Measurements from ENCODE around the gene SORBS1. TPM values are rescaled to one million over a fixed set of nuclear protein-coding genes. Genes with fewer than 3 reads are reported as not detected.
A peak's percentile ranks its signal among the peaks of the same experiment; 100 is the strongest.

Gene SORBS1
- total and polyA plus RNA-seq, 5 experiments from 2014 or later = 0.25 to 1.7 (median 0.49) TPM

- H3K27ac Mint-ChIP-seq = no peak overlapping the region
Measured at GRCh38 chr10:95451568-95452524, 109.3 kb downstream of the SORBS1 start.

GRCh38 chr10:95451150-95451549 is 110.0 kb downstream of the SORBS1 start:
- Mint-ChIP-seq H3K27ac (no peak overlapping the region), H3K36me3 (peaks cover 0 to 3% (median 0%) of the 10 kb centered on the region in 3 donors), H3K4me1 (peaks cover 0 to 2% (median 0%) of the 10 kb centered on the region in 4 donors), H3K4me3 (no peak overlapping the region), H3K9me3 (no peaks in the 10 kb centered on the region), H3K27me3 (peaks cover 0 to 20% (median 6%) of the 10 kb centered on the region in 5 donors)
- DNase-seq (no peak), ATAC-seq (no peak)
- POLR2A ChIA-PET = no interaction called here

More at GRCh38 chr10:95451568-95452524, 109.3 kb downstream of the SORBS1 start:
- Mint-ChIP-seq H3K27me3 (peaks cover 3 to 20% (median 6%) of the 10 kb centered on the region in 5 donors), H3K4me1 (peaks cover 0 to 2% (median 0%) of the 10 kb centered on the region in 4 donors), H3K36me3 (peaks cover 0 to 3% (median 0%) of the 10 kb centered on the region in 3 donors), H3K9me3 (no peaks in the 10 kb centered on the region), H3K4me3 (no peak overlapping the region)
- DNase-seq (no peak), ATAC-seq (no peak)
- POLR2A ChIA-PET = no interaction called here

- POLR2A ChIA-PET = no interaction called here
- Mint-ChIP-seq H3K36me3 (peaks cover 0 to 3% (median 0%) of the 10 kb centered on the region in 3 donors), H3K9me3 (no peaks in the 10 kb centered on the region), H3K4me3 (no peak overlapping the region), H3K27ac (no peak overlapping the region), H3K4me1 (peaks cover 0 to 2% (median under 1%) of the 10 kb centered on the region in 4 donors), H3K27me3 (peaks cover 0 to 20% (median 6%) of the 10 kb centered on the region in 5 donors)
- no peak for DNase-seq
- no peak for ATAC-seq
Measured at GRCh38 chr10:95450188-95450587, 111.0 kb downstream of the SORBS1 start.

- no peaks in the 10 kb centered on the region for H3K36me3 Mint-ChIP-seq
- peaks cover 3 to 20% (median 8%) of the 10 kb centered on the region in 5 donors for H3K27me3 Mint-ChIP-seq
- no peaks in the 10 kb centered on the region for H3K9me3 Mint-ChIP-seq
- DNase-seq = no peak
- no peak for ATAC-seq
- no peak overlapping the region for H3K27ac Mint-ChIP-seq
- peaks cover 0 to 2% (median under 1%) of the 10 kb centered on the region in 4 donors for H3K4me1 Mint-ChIP-seq
- POLR2A ChIA-PET = no interaction called here
- H3K4me3 Mint-ChIP-seq = no peak overlapping the region
Measured at GRCh38 chr10:95447685-95448084, 113.5 kb downstream of the SORBS1 start.

- H3K4me3 Mint-ChIP-seq = no peak overlapping the region
- peak in 1 of 2 donors; percentile 42 for ATAC-seq
Measured at GRCh38 chr10:95445837-95446486, 115.2 kb downstream of the SORBS1 start.

GRCh38 chr10:95445223-95445836 is 115.8 kb downstream of the SORBS1 start:
- H3K4me3 Mint-ChIP-seq = no peak overlapping the region
- POLR2A ChIA-PET = no interaction called here
- DNase-seq = no peak
- H3K36me3 Mint-ChIP-seq = no peaks in the 10 kb centered on the region
- H3K27me3 Mint-ChIP-seq = peaks cover 3 to 16% (median 5%) of the 10 kb centered on the region in 5 donors
- H3K4me1 Mint-ChIP-seq = peaks cover 4 to 8% (median 7%) of the 10 kb centered on the region in 4 donors
- no peak overlapping the region for H3K27ac Mint-ChIP-seq
- H3K9me3 Mint-ChIP-seq = no peaks in the 10 kb centered on the region
- no peak for ATAC-seq

More at GRCh38 chr10:95445837-95446486, 115.2 kb downstream of the SORBS1 start:
- POLR2A ChIA-PET = no interaction called here
- H3K27me3 Mint-ChIP-seq = peaks cover 3 to 16% (median 5%) of the 10 kb centered on the region in 5 donors
- no peak overlapping the region for H3K27ac Mint-ChIP-seq
- no peaks in the 10 kb centered on the region for H3K36me3 Mint-ChIP-seq
- H3K4me1 Mint-ChIP-seq = peaks cover 2 to 6% (median 4%) of the 10 kb centered on the region in 4 donors
- DNase-seq = peak in 6 of 10 donors; percentile 3 to 16 (median 10)
- H3K9me3 Mint-ChIP-seq = no peaks in the 10 kb centered on the region

GRCh38 chr10:95444792-95445191 is 116.4 kb downstream of the SORBS1 start:
- POLR2A ChIA-PET = no interaction called here
- no peaks in the 10 kb centered on the region for H3K36me3 Mint-ChIP-seq
- ATAC-seq (no peak), DNase-seq (no peak)
- H3K4me1 Mint-ChIP-seq = peaks cover 4 to 8% (median 7%) of the 10 kb centered on the region in 4 donors
- H3K27ac Mint-ChIP-seq = no peak overlapping the region
- peaks cover 3 to 16% (median 5%) of the 10 kb centered on the region in 5 donors for H3K27me3 Mint-ChIP-seq
- no peak overlapping the region for H3K4me3 Mint-ChIP-seq
- H3K9me3 Mint-ChIP-seq = no peaks in the 10 kb centered on the region

GRCh38 chr10:95443636-95444035 is 117.5 kb downstream of the SORBS1 start:
- no peak overlapping the region for H3K4me3 Mint-ChIP-seq
- no peaks in the 10 kb centered on the region for H3K9me3 Mint-ChIP-seq
- H3K36me3 Mint-ChIP-seq = no peaks in the 10 kb centered on the region
- ATAC-seq = no peak
- H3K27ac Mint-ChIP-seq = no peak overlapping the region
- peaks cover 3 to 14% (median 5%) of the 10 kb centered on the region in 5 donors for H3K27me3 Mint-ChIP-seq
- peaks cover 4 to 8% (median 7%) of the 10 kb centered on the region in 4 donors for H3K4me1 Mint-ChIP-seq
- no peak for DNase-seq
- POLR2A ChIA-PET = no interaction called here

GRCh38 chr10:95442341-95442740 is 118.8 kb downstream of the SORBS1 start:
- H3K36me3 Mint-ChIP-seq = no peaks in the 10 kb centered on the region
- no peaks in the 10 kb centered on the region for H3K9me3 Mint-ChIP-seq
- no peak overlapping the region for H3K27ac Mint-ChIP-seq
- peaks cover 2 to 8% (median 7%) of the 10 kb centered on the region in 4 donors for H3K4me1 Mint-ChIP-seq
- no peak for ATAC-seq
- POLR2A ChIA-PET = no interaction called here
- DNase-seq = no peak
- H3K27me3 Mint-ChIP-seq = peaks cover 2 to 11% (median 4%) of the 10 kb centered on the region in 5 donors
- no peak overlapping the region for H3K4me3 Mint-ChIP-seq

- no peak overlapping the region for H3K27ac Mint-ChIP-seq
- H3K27me3 Mint-ChIP-seq = peaks cover 2 to 11% (median 4%) of the 10 kb centered on the region in 5 donors
- H3K9me3 Mint-ChIP-seq = no peaks in the 10 kb centered on the region
- DNase-seq (no peak), ATAC-seq (no peak)
- peaks cover 2 to 8% (median 7%) of the 10 kb centered on the region in 4 donors for H3K4me1 Mint-ChIP-seq
- POLR2A ChIA-PET = no interaction called here
- no peaks in the 10 kb centered on the region for H3K36me3 Mint-ChIP-seq
- no peak overlapping the region for H3K4me3 Mint-ChIP-seq
Measured at GRCh38 chr10:95441547-95441923, 119.6 kb downstream of the SORBS1 start.

- H3K27ac Mint-ChIP-seq = peak overlapping the region in 1 of 10 donors; percentile 12
- no peaks in the 10 kb centered on the region for H3K9me3 Mint-ChIP-seq
- ATAC-seq (no peak), DNase-seq (no peak)
- H3K4me3 Mint-ChIP-seq = no peak overlapping the region
- POLR2A ChIA-PET = no interaction called here
- peaks cover under 1 to 10% (median 3%) of the 10 kb centered on the region in 5 donors for H3K27me3 Mint-ChIP-seq
- H3K4me1 Mint-ChIP-seq = peaks cover 2 to 8% (median 6%) of the 10 kb centered on the region in 4 donors
- H3K36me3 Mint-ChIP-seq = no peaks in the 10 kb centered on the region
Measured at GRCh38 chr10:95440756-95441546, 120.2 kb downstream of the SORBS1 start.
